Gastroesophageal sphincter (tissue), 3 donors: ENCODE results near the gene TARDBP.

ENCODE experiments used
- EP300 ChIP-seq: sonication (generic); formaldehyde crosslinking; IDR thresholded peaks from one replicate; pipeline ENCODE4 v1.6.1; 2017; ENCODE audit warnings: antibody characterized with exemption, mild to moderate bottlenecking
- POLR2A ChIP-seq, 2 donors: fragments of 450-650 bp; IDR thresholded peaks; one replicate each; pipeline ENCODE4 v1.6.1; 2017; ENCODE audit warnings: antibody characterized with exemption in 2 of 2, mild to moderate bottlenecking in 2 of 2, moderate library complexity in 1 of 2
- POLR2AphosphoS5 ChIP-seq: sonication (generic); formaldehyde crosslinking; IDR thresholded peaks from one replicate; pipeline ENCODE4 v1.6.1; 2017; ENCODE audit warnings: antibody characterized with exemption
- TF ChIP-seq, protein P1 (sequence below), 4 experiments: fragments of 200-600 bp in 2 of 4; fragments of 450-650 bp in 2 of 4; sonication (generic) in 1 of 4; IDR thresholded peaks; one replicate each; pipeline ENCODE4 v1.5.1; 2017 to 2019; ENCODE audit warnings: antibody characterized with exemption in 4 of 4, mild to moderate bottlenecking in 2 of 4, moderate library complexity in 2 of 4

DNA sequence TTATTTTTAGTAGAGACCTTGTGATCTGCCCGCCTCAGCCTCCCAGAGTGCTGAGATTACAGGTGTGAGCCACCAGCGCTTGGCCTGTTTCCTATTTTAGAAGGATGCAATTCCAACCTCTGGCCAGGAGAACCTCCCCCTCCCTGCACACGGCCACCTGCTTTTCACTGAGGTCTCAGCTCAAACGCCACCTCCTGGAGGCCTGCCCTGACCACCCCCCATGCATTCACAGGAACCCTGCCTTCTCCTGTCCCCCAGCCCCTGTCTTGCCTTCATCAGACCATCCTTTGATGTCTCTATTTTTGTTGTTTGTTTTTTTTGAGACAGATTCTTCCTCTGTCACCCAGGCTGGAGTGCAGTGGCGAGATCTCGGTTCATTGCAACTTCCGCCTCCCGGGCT is 45.0 kb downstream of the TARDBP start:
- TF ChIP-seq POLR2AphosphoS5 (no peak), EP300 (no peak), POLR2A (IDR thresholded peaks at IDR 0.05) (no peak)
- TF ChIP-seq, protein P1, sequence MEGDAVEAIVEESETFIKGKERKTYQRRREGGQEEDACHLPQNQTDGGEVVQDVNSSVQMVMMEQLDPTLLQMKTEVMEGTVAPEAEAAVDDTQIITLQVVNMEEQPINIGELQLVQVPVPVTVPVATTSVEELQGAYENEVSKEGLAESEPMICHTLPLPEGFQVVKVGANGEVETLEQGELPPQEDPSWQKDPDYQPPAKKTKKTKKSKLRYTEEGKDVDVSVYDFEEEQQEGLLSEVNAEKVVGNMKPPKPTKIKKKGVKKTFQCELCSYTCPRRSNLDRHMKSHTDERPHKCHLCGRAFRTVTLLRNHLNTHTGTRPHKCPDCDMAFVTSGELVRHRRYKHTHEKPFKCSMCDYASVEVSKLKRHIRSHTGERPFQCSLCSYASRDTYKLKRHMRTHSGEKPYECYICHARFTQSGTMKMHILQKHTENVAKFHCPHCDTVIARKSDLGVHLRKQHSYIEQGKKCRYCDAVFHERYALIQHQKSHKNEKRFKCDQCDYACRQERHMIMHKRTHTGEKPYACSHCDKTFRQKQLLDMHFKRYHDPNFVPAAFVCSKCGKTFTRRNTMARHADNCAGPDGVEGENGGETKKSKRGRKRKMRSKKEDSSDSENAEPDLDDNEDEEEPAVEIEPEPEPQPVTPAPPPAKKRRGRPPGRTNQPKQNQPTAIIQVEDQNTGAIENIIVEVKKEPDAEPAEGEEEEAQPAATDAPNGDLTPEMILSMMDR (IDR thresholded peaks at IDR 0.05): no peak
